ENCODE results near the gene CFAP46. TPM values are rescaled to one million over a fixed set of nuclear protein-coding genes. Genes with fewer than 3 reads are reported as not detected.

Gene CFAP46
- total and polyA plus RNA-seq, 9 of the 15 experiments (the other 6 are each of a cell fraction or from before 2014, with no cell fraction given), result not detected

DNA sequence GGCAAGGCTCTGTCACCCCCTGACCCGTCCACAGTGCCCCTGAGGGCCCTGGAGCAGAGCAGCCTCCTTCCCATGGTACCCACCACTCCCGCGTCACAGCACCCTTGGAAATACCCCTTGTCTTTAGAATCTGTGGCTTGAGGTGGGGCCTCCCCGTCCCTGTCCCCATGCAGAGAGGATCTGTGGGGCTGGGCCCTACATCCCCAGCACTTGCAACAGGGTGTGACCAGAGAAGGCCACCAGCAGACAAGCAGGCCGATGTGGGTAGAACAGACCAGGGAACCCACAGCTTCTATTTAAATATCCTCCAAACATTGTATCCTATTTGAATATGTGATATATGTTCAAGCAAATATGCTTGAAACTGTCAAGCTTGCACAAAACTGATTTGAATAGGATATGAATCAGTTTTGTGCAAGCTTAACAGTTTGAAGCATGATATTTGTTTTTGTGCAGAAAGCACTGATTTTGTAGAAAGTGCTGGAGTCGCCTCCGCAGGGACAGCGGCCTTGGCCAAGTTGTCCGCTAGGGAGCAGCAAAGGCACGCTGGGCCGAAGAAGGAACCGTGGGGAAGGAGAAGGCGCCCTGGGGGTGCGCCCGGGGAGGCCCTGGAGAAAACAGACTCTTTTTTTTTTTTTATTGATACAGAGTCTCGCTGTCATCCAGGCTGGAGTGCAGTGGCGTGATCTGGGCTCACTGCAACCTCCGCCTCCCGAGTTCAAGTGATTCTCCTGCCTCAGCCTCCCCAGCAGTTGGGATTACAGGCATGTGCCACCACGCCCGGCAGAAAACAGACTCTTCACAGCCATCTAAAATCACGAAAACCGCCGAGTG, 2.2 kb downstream of the CFAP46 start (continued):
- TF ChIP-seq, protein P1, sequence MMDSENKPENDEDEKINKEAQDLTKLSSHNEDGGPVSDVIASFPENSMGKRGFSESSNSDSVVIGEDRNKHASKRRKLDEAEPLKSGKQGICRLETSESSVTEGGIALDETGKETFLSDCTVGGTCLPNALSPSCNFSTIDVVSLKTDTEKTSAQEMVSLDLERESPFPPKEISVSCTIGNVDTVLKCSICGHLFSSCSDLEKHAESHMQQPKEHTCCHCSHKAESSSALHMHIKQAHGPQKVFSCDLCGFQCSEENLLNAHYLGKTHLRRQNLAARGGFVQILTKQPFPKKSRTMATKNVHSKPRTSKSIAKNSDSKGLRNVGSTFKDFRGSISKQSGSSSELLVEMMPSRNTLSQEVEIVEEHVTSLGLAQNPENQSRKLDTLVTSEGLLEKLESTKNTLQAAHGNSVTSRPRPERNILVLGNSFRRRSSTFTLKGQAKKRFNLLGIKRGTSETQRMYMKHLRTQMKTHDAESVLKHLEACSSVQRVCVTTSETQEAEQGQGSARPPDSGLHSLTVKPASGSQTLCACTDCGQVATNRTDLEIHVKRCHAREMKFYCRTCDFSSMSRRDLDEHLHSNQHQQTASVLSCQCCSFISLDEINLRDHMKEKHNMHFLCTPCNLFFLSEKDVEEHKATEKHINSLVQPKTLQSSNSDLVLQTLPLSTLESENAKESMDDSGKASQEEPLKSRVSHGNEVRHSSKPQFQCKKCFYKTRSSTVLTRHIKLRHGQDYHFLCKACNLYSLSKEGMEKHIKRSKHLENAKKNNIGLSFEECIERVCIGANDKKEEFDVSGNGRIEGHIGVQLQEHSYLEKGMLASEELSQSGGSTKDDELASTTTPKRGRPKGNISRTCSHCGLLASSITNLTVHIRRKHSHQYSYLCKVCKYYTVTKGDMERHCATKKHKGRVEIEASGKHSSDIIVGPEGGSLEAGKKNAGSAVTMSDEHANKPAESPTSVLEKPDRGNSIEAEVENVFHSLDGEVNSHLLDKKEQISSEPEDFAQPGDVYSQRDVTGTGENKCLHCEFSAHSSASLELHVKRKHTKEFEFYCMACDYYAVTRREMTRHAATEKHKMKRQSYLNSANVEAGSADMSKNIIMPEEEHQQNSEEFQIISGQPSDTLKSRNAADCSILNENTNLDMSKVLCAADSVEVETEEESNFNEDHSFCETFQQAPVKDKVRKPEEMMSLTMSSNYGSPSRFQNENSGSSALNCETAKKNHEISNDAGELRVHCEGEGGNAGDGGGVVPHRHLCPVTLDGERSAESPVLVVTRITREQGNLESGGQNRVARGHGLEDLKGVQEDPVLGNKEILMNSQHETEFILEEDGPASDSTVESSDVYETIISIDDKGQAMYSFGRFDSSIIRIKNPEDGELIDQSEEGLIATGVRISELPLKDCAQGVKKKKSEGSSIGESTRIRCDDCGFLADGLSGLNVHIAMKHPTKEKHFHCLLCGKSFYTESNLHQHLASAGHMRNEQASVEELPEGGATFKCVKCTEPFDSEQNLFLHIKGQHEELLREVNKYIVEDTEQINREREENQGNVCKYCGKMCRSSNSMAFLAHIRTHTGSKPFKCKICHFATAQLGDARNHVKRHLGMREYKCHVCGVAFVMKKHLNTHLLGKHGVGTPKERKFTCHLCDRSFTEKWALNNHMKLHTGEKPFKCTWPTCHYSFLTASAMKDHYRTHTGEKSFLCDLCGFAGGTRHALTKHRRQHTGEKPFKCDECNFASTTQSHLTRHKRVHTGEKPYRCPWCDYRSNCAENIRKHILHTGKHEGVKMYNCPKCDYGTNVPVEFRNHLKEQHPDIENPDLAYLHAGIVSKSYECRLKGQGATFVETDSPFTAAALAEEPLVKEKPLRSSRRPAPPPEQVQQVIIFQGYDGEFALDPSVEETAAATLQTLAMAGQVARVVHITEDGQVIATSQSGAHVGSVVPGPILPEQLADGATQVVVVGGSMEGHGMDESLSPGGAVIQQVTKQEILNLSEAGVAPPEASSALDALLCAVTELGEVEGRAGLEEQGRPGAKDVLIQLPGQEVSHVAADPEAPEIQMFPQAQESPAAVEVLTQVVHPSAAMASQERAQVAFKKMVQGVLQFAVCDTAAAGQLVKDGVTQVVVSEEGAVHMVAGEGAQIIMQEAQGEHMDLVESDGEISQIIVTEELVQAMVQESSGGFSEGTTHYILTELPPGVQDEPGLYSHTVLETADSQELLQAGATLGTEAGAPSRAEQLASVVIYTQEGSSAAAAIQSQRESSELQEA (IDR thresholded peaks at IDR 0.05; ENCODE audit: low read depth), result no peak
- no peak for TF ChIP-seq TAF9B (IDR thresholded peaks at IDR 0.05; ENCODE audit: partially characterized antibody)
